SK-N-MC (cell line): ENCODE data around the gene C3orf22.

Experiments
- EZH2 ChIP-seq: fragments of 200-600 bp; sonication (generic); IDR thresholded peaks from one replicate; pipeline ENCODE4 v1.6.1; 2017; ENCODE audit warnings: antibody characterized with exemption
- POLR2AphosphoS5 ChIP-seq: IDR thresholded peaks from 2 replicates; pipeline ENCODE4 v1.6.1; 2012; ENCODE audit warnings: mild to moderate bottlenecking, low read depth, low read length, borderline replicate concordance

- TF ChIP-seq POLR2AphosphoS5 (no peak), EZH2 (no peak)
These were observed 47.4 kb downstream of the C3orf22 start for GRCh38 chr3:126511291-126511690.
